ENCODE measurements around the gene ZFPM1. TPM values are rescaled to one million over a fixed set of nuclear protein-coding genes. Genes with fewer than 3 reads are reported as not detected.

ZFPM1 gene
- total RNA-seq, 2 experiments from 2014 or later: 15.0 to 18.0 TPM

- H3K36me3 Mint-ChIP-seq (ENCODE audit: low read depth): peaks cover 3% of the 10 kb centered on the region
- TF ChIP-seq, protein P1, sequence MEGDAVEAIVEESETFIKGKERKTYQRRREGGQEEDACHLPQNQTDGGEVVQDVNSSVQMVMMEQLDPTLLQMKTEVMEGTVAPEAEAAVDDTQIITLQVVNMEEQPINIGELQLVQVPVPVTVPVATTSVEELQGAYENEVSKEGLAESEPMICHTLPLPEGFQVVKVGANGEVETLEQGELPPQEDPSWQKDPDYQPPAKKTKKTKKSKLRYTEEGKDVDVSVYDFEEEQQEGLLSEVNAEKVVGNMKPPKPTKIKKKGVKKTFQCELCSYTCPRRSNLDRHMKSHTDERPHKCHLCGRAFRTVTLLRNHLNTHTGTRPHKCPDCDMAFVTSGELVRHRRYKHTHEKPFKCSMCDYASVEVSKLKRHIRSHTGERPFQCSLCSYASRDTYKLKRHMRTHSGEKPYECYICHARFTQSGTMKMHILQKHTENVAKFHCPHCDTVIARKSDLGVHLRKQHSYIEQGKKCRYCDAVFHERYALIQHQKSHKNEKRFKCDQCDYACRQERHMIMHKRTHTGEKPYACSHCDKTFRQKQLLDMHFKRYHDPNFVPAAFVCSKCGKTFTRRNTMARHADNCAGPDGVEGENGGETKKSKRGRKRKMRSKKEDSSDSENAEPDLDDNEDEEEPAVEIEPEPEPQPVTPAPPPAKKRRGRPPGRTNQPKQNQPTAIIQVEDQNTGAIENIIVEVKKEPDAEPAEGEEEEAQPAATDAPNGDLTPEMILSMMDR (IDR thresholded peaks at IDR 0.05): no peak
Observed at GRCh38 chr16:88451586-88452481, 1.2 kb upstream of the ZFPM1 start.

DNA sequence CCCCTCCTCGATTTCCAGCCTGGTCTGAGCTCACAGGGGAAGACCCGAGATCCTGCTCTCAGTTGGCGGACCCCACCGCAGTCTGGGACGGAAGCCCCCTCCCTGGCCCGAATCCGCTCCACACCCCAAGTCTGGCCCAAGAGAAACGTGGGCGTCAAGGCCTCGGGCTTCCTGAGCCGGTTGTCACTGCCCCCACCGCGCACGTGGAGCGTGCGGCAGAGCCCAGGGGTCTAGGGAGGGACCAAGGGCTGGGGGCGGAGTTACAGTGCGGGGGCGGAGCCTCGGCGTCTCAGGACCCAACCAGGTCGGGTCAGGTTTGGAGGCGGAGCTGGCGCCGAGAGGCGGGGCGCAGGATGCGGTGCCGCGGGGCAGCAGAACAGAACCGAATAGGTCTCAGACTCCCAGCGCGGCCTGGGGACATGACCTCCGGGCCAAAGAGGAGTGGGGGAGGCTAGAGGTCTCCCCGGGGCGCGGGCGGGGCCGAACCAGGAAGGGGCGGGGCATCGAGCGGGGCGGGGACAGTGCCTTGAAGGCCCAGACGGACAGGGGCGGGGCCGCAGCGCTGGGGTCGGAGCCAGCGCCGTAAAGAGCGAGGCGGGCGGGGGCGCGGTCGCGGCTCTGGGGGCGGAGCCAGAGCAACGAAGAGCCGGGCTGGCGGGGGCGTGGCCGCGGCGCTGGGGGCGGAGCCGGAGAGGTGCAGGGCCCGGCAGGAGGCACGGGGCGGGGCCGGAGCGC lies 431 bp upstream of the ZFPM1 start:
- H3K36me3 Mint-ChIP-seq (ENCODE audit: low read depth): peaks cover 3% of the 10 kb centered on the region
- TF ChIP-seq, protein P1 (IDR thresholded peaks at IDR 0.05): no peak
- DNase-seq (peak; percentile 99), ATAC-seq (peak; percentile 71)
- peak overlapping the region; percentile 76 for H3K4me3 Mint-ChIP-seq
- H3K27me3 Mint-ChIP-seq: no peaks in the 10 kb centered on the region
- POLR2A ChIA-PET: interaction anchor here (0.7 to 1.3 kb wide), 5 partner anchors 9 to 496 kb away, joined by 3 to 4 read pairs (median 4); partner anchors contain the start of gene ZC3H18
- H3K4me1 Mint-ChIP-seq (ENCODE audit: low read depth): peaks cover 24% of the 10 kb centered on the region
- no peaks in the 10 kb centered on the region for H3K9me3 Mint-ChIP-seq
- H3K27ac Mint-ChIP-seq: peak overlapping the region; percentile 90
- CTCF ChIA-PET: interaction anchor here (1.0 to 6.8 kb wide), 8 partner anchors 9 to 118 kb away, joined by 3 to 34 read pairs (median 6); partner anchors contain the start of gene ZC3H18
- intact Hi-C loops (cut with micrococcal nuclease): loop anchor here (5.0 kb wide), 1 partner anchor 75 kb away; no protein-coding TSS in a partner anchor

More at GRCh38 chr16:88451586-88452481, 1.2 kb upstream of the ZFPM1 start:
- Mint-ChIP-seq H3K4me3 (peak overlapping the region; percentile 76), H3K4me1 (ENCODE audit: low read depth) (peaks cover 16% of the 10 kb centered on the region), H3K27ac (peak overlapping the region; percentile 90), H3K27me3 (no peaks in the 10 kb centered on the region), H3K9me3 (no peaks in the 10 kb centered on the region)
- CTCF ChIA-PET: interaction anchor here (1.0 to 6.8 kb wide), 8 partner anchors 8 to 119 kb away, joined by 3 to 34 read pairs (median 6); partner anchors contain the start of gene ZC3H18
- ATAC-seq (no peak), DNase-seq (peak; percentile 64)
- intact Hi-C loops (cut with micrococcal nuclease): loop anchor here (5.0 kb wide), 1 partner anchor 75 kb away; no protein-coding TSS in a partner anchor
- POLR2A ChIA-PET: interaction anchor here (0.7 to 1.2 kb wide), 4 partner anchors 10 to 253 kb away, joined by 3 to 4 read pairs (median 4); partner anchors contain the start of gene ZC3H18

- H3K27me3 Mint-ChIP-seq: no peaks in the 10 kb centered on the region
- POLR2A ChIA-PET: interaction anchor here (1.1 to 1.7 kb wide), 8 partner anchors 14 to 497 kb away, joined by 3 to 5 read pairs (median 4); no protein-coding TSS in a partner anchor
Observed at GRCh38 chr16:88453611-88454522, 787 bp downstream of the ZFPM1 start.

GRCh38 chr16:88454523-88454947 lies 1.5 kb downstream of the ZFPM1 start:
- peaks cover 35% of the 10 kb centered on the region for H3K4me1 Mint-ChIP-seq (ENCODE audit: low read depth)
- POLR2A ChIA-PET: interaction anchor here (0.7 to 1.7 kb wide), 9 partner anchors 10 to 248 kb away, joined by 3 to 5 read pairs (median 4); no protein-coding TSS in a partner anchor
- peak; percentile 2 for ATAC-seq
- peak overlapping the region; percentile 94 for H3K27ac Mint-ChIP-seq
- H3K27me3 Mint-ChIP-seq: no peaks in the 10 kb centered on the region
- intact Hi-C loops (cut with micrococcal nuclease): loop anchor here (5.0 kb wide), 1 partner anchor 73 kb away; no protein-coding TSS in a partner anchor
- H3K36me3 Mint-ChIP-seq (ENCODE audit: low read depth): peaks cover 3% of the 10 kb centered on the region
- TF ChIP-seq, protein P1 (IDR thresholded peaks at IDR 0.05): no peak
- H3K9me3 Mint-ChIP-seq: no peaks in the 10 kb centered on the region
- peak overlapping the region; percentile 90 for H3K4me3 Mint-ChIP-seq
- DNase-seq: peak; percentile 73
- CTCF ChIA-PET: interaction anchor here (1.2 to 1.5 kb wide), 2 partner anchors 106 to 116 kb away, joined by 3 to 4 read pairs; partner anchors contain the start of gene ZC3H18

More at GRCh38 chr16:88453611-88454522, 787 bp downstream of the ZFPM1 start:
- Mint-ChIP-seq H3K9me3 (no peaks in the 10 kb centered on the region), H3K4me3 (peak overlapping the region; percentile 90), H3K4me1 (ENCODE audit: low read depth) (peaks cover 31% of the 10 kb centered on the region), H3K36me3 (ENCODE audit: low read depth) (peaks cover 3% of the 10 kb centered on the region), H3K27ac (peak overlapping the region; percentile 94)
- TF ChIP-seq, protein P1 (IDR thresholded peaks at IDR 0.05): no peak
- CTCF ChIA-PET: no interaction called here
- ATAC-seq (no peak), DNase-seq (peak; percentile 59)
- intact Hi-C loops (cut with micrococcal nuclease): loop anchor here (5.0 kb wide), 1 partner anchor 73 kb away; no protein-coding TSS in a partner anchor

All from activated CD8-positive, alpha-beta T cell treated with anti-CD3 and anti-CD28 coated beads for 36 hours (primary cell).